ENCODE data around the gene NRGN.

The NRGN gene

GRCh38 chr11:124736736-124737135, 3.0 kb upstream of the NRGN start:
- TF ChIP-seq CTCF (IDR thresholded peaks at IDR 0.05; ENCODE audit: control insufficient read depth, insufficient read depth, low read depth, low read length, missing control alignments), result no peak
- no peak for DNase-seq (ENCODE audit: low read depth)
- H3K4me3 ChIP-seq (ENCODE audit: control insufficient read depth, low read depth, low read length), result no peak overlapping the region

DNA sequence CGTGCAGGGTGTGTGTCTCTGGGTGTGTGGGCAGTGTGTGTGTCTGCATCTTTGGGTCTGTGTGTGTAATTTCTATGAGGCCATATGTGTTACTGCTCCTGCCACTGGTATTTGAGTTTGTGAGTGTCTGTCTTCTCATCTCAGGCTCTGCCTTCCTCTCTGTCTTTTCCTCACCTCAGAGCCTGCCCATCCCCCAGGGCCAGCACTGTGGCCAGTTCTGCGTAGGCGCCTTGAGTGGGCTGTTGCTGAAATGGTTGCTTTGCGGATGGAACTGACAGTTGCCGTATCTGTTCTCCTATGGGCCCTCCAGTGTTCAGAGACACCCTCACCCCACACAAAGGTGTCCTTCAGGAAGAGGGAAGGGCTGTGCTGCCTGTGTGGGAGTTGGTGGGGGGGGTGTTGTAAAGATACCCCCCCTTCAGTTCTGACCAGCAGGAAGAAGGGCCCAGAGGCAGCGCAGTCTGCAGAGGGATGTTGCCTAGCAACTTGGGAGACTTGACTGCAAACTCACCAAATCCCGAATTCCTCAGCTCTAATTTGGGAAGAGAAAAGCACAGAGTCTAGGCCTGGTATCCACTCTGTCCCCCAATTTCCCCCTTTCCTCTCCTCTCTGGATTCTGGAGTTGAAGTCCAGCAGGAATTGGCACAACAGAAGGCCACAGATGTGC, 2.0 kb upstream of the NRGN start:
- no peak overlapping the region for H3K4me3 ChIP-seq (ENCODE audit: control insufficient read depth, low read depth, low read length)
- no peak for DNase-seq (ENCODE audit: low read depth)
- no peak for TF ChIP-seq CTCF (IDR thresholded peaks at IDR 0.05; ENCODE audit: control insufficient read depth, insufficient read depth, low read depth, low read length, missing control alignments)

GRCh38 chr11:124738713-124739478, 846 bp upstream of the NRGN start:
- H3K4me3 ChIP-seq (ENCODE audit: control insufficient read depth, low read depth, low read length), result peak overlapping the region; percentile 54
- no peak for DNase-seq (ENCODE audit: low read depth)
- TF ChIP-seq CTCF (IDR thresholded peaks at IDR 0.05; ENCODE audit: control insufficient read depth, insufficient read depth, low read depth, low read length, missing control alignments), result no peak

DNA sequence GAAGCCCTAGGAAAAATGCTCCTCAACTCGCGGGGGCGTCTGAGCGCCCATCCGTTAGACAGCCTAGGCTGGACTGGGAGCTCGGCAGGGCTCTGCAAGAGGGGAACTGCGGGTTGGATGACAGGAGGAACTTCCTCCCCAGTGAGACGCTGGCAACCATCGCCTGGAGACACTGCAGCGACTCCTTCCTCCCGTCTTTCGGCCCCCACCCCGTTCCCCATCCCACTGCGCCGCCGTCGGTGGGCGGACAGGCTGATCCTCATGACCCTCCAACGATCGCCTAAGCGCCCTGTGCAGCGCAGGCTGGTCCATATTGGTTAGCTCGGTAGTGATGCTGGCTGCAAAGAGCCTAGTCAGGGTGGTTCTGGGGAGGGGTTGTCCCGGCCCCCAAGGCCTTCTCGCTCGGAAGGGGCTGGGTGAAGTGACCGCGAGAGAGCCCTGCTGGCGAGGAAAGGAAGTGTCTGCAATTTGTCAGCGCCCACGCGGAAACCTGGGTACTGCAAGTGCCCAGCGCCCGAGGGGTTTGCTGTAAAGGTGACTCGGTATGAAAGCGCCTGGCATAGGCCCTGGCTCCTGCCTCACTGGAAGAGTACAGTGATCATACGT, 638 bp downstream of the NRGN start:
- TF ChIP-seq CTCF (IDR thresholded peaks at IDR 0.05; ENCODE audit: control insufficient read depth, insufficient read depth, low read depth, low read length, missing control alignments), result peak; percentile 44
- no peak for DNase-seq (ENCODE audit: low read depth)
- H3K4me3 ChIP-seq (ENCODE audit: control insufficient read depth, low read depth, low read length), result peak overlapping the region; percentile 54

- H3K4me3 ChIP-seq (ENCODE audit: control insufficient read depth, low read depth, low read length), result no peak overlapping the region
- no peak for DNase-seq (ENCODE audit: low read depth)
- no peak for TF ChIP-seq CTCF (IDR thresholded peaks at IDR 0.05; ENCODE audit: control insufficient read depth, insufficient read depth, low read depth, low read length, missing control alignments)
These were observed 2.8 kb downstream of the NRGN start for GRCh38 chr11:124742555-124742954.

GRCh38 chr11:124743050-124743449, 3.3 kb downstream of the NRGN start:
- no peak for TF ChIP-seq CTCF (IDR thresholded peaks at IDR 0.05; ENCODE audit: control insufficient read depth, insufficient read depth, low read depth, low read length, missing control alignments)
- DNase-seq (ENCODE audit: low read depth), result no peak
- H3K4me3 ChIP-seq (ENCODE audit: control insufficient read depth, low read depth, low read length), result no peak overlapping the region
